Measurements from ENCODE around the gene WASF2. TPM values are rescaled to one million over a fixed set of nuclear protein-coding genes. Genes with fewer than 3 reads are reported as not detected.

The WASF2 gene
- total RNA-seq, 1 donor from 2014 or later = 97.8 TPM

DNA sequence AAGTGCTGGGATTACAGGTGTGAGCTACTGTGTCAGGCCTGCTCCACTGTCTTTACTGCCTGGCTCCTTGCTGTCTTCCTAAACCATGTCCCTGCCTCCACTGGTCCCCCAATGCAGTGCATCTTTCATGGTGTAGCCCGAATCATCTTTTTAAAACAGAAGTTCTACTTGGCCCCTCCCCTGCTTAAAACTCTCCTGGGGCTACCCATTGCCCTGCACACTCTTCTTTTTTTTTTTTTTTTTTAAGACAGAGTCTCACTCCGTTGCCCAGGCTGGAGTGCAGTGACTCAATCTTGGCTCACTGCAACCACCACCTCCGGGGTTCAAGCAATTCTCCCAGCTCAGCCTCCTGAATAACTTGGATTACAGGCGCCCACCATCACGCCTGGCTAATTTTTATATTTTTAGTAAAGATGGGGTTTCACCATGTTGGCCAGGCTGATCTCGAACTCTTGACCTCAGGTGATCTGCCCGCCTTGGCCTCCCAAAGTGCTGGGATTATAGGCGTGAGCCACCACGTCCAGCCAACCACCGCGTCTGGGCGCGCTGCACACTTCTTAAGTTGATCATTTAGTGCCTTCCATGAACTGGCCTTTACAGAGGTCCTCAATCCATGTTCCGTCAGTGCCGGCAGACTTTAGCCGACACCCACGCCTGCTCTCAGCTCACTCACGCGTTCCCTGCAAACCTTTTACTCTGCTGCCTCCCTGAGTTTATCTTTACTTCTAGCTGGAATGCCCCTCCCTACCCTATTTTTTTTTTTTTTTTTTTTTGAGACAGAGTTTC is 117.8 kb downstream of the WASF2 start:
- Mint-ChIP-seq H3K4me3 (no peak overlapping the region), H3K4me1 (no peaks in the 10 kb centered on the region), H3K27ac (no peak overlapping the region), H3K9me3 (no peaks in the 10 kb centered on the region), H3K36me3 (no peaks in the 10 kb centered on the region), H3K27me3 (ENCODE audit: low read depth) (no peaks in the 10 kb centered on the region)
- no peak for DNase-seq (ENCODE audit: low spot score in 2 of 2, unreplicated experiment in 2 of 2)
- TF ChIP-seq, protein P1, sequence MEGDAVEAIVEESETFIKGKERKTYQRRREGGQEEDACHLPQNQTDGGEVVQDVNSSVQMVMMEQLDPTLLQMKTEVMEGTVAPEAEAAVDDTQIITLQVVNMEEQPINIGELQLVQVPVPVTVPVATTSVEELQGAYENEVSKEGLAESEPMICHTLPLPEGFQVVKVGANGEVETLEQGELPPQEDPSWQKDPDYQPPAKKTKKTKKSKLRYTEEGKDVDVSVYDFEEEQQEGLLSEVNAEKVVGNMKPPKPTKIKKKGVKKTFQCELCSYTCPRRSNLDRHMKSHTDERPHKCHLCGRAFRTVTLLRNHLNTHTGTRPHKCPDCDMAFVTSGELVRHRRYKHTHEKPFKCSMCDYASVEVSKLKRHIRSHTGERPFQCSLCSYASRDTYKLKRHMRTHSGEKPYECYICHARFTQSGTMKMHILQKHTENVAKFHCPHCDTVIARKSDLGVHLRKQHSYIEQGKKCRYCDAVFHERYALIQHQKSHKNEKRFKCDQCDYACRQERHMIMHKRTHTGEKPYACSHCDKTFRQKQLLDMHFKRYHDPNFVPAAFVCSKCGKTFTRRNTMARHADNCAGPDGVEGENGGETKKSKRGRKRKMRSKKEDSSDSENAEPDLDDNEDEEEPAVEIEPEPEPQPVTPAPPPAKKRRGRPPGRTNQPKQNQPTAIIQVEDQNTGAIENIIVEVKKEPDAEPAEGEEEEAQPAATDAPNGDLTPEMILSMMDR (IDR thresholded peaks at IDR 0.05; ENCODE audit: unreplicated experiment) = no peak

DNA sequence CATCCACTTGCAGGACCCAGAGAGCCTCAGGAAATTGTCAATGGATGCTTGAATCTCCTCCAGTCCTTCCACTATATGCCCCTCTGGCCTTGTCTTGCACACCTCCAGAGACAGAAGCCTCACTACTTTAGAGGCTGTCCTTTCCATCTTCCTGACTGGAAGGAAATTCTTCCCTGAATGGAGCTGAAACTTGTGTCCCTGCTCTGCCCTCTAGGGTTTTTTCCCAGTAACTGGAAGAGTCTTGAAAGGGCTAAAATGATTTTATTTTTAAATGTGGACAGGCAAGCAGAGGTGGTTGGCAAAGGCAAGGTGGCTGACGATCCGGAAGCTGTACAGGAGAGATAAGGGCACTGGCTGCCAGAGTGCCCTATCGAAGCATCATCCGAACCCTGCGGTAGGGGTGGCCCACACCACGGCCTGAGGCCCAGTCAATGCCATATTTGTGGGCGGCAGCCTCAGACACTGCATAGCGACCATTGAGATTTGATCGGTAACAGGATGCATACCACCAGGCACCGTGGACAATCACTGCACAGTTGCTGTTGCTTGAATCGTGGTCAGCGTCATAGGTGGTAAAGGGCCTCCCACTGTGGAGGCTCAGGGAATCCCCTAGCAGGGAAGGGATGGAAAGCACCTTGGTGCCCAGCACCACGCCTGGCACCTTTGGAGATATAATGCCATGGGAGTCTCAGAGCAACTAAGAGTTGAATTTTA is 120.9 kb downstream of the WASF2 start:
- Mint-ChIP-seq H3K9me3 (no peaks in the 10 kb centered on the region), H3K4me1 (peaks cover 18% of the 10 kb centered on the region), H3K4me3 (no peak overlapping the region), H3K36me3 (no peaks in the 10 kb centered on the region), H3K27me3 (ENCODE audit: low read depth) (no peaks in the 10 kb centered on the region), H3K27ac (no peak overlapping the region)
- DNase-seq (ENCODE audit: low spot score in 2 of 2, unreplicated experiment in 2 of 2) = no peak
- TF ChIP-seq, protein P1 (IDR thresholded peaks at IDR 0.05; ENCODE audit: unreplicated experiment) = no peak

DNA sequence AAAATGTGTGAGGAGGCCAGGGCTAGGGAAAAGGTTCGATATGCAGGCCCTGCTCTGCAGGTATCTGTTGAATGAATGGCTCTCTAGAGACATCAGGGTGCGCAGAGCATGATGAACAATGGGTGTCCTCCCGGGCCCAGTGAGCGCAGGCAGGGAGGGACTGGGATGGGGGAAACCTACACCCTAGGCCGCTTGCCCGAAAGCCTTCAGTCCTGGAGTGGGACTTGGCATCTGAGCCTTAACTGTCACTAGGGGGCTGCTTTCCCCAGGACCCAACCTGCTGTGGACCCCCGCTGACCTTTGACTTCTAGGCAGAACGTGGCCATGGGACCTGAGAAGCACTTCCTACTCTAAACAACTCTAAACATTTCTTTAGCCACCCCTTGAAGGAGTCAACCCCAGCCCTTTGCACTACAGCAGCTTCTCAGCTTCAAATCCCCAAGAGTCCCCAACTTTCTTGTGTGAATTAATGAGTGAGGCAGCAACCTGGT is 122.8 kb downstream of the WASF2 start:
- H3K4me1 Mint-ChIP-seq = peaks cover 18% of the 10 kb centered on the region
- TF ChIP-seq, protein P1 (IDR thresholded peaks at IDR 0.05; ENCODE audit: unreplicated experiment) = no peak
- DNase-seq (ENCODE audit: low spot score in 2 of 2, unreplicated experiment in 2 of 2) = no peak
- no peaks in the 10 kb centered on the region for H3K27me3 Mint-ChIP-seq (ENCODE audit: low read depth)
- H3K27ac Mint-ChIP-seq = no peak overlapping the region
- no peaks in the 10 kb centered on the region for H3K9me3 Mint-ChIP-seq
- peaks cover 1% of the 10 kb centered on the region for H3K36me3 Mint-ChIP-seq
- H3K4me3 Mint-ChIP-seq = peak overlapping the region; percentile 69

DNA sequence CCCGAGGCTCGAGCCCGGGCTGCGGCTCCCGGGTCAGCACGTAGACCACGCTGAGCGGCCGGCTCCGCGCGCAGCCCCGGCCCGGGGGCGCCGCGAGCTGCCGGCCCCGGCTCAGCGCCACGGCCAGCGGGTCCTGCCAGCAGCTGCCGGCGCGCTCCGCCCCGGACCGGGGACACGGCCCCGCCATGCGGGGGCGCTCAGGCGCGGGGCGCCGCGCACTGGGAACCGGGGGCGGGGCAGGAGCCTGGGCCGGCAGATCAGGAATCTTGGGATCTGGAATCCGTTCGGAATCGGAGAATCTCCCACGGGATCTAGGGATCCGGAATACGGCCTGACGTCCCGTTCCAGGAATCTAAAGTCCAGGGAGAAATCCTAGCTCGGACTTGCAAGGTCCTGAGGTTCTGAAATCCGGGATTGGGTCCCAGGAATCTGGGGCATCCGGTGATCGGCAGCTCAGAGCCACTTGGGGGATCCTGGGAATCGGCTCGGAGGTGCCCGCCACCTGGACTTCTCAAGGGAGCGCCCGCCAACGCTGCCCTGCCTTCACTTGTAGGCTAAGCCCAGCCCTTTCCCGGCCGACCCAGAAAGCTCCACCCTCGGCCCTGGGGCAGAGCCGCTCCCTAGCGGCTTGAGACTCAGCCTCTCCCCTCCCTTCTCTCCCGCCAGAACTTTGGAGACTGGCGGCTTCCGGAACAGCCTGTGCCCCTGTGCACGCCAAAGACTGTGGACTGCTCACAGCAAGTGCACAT is 123.4 kb downstream of the WASF2 start, which contains the start of gene MAP3K6:
Gene MAP3K6, minus strand, starts transcription at position 551 of the 749 bp plus-strand sequence. Its CDS starts 364 bp downstream, at position 187.
- H3K27ac Mint-ChIP-seq = peak within 1 kb of the TSS; percentile 92
- TF ChIP-seq, protein P1 (IDR thresholded peaks at IDR 0.05; ENCODE audit: unreplicated experiment) = no peak
- H3K9me3 Mint-ChIP-seq = no peaks in the 10 kb centered on the region
- H3K36me3 Mint-ChIP-seq = peaks cover 1% of the 10 kb centered on the region
- no peaks in the 10 kb centered on the region for H3K27me3 Mint-ChIP-seq (ENCODE audit: low read depth)
- peak within 1 kb of the TSS; percentile 80 for H3K4me3 Mint-ChIP-seq
- DNase-seq (ENCODE audit: low spot score in 2 of 2, unreplicated experiment in 2 of 2) = peak in 1 of 2 experiments; percentile 71
- H3K4me1 Mint-ChIP-seq = peaks cover 18% of the 10 kb centered on the region

DNA sequence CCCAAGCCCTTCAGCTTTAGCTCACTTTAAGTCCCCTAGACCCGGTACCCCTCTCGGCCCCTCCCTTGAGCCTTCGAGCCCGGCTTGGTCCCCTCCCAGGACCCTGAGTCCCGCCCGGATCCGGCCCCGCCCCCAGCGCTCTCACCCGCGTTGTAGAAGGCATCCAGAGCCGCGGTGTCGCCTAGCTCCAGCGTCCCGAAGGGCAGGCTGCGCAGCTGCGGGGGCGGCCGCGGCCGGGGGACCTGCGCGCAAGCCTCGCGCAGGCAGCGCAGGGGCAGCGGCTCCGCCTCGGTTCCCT is 123.9 kb downstream of the WASF2 start:
- H3K4me3 Mint-ChIP-seq = peak overlapping the region; percentile 80
- peak; percentile 50 to 76 for DNase-seq (ENCODE audit: low spot score in 2 of 2, unreplicated experiment in 2 of 2)
- peak overlapping the region; percentile 92 for H3K27ac Mint-ChIP-seq
- H3K36me3 Mint-ChIP-seq = peaks cover 1% of the 10 kb centered on the region
- TF ChIP-seq, protein P1 (IDR thresholded peaks at IDR 0.05; ENCODE audit: unreplicated experiment) = no peak
- peaks cover 18% of the 10 kb centered on the region for H3K4me1 Mint-ChIP-seq
- no peaks in the 10 kb centered on the region for H3K9me3 Mint-ChIP-seq
- H3K27me3 Mint-ChIP-seq (ENCODE audit: low read depth) = peaks cover 3% of the 10 kb centered on the region

Measured in mesothelial cell of epicardium (in vitro differentiated cells).